H9 (cell line): Measurements from ENCODE around the gene CEP131. TPM values are rescaled to one million over a fixed set of nuclear protein-coding genes. Genes with fewer than 3 reads are reported as not detected.

Experiments used
- DNase-seq: peaks from one replicate; pipeline ENCODE4 v3.0.0-alpha.2; 2017
- H2AFZ ChIP-seq: one replicate; pipeline ENCODE4 v1.6.1; 2013; ENCODE audit warnings: mild to moderate bottlenecking, low read length, control low read depth, moderate library complexity
- H2AK5ac ChIP-seq: 2 replicates; pipeline ENCODE4 v1.6.1; 2013; ENCODE audit warnings: low read length, control low read depth, mixed read lengths; ENCODE audit not compliant: insufficient read length
- H2BK120ac ChIP-seq: one replicate; pipeline ENCODE4 v1.6.1; 2013; ENCODE audit warnings: low read depth, mild to moderate bottlenecking, low read length, control low read depth, inconsistent platforms; ENCODE audit not compliant: poor library complexity, severe bottlenecking
- H2BK12ac ChIP-seq: 2 replicates; pipeline ENCODE4 v1.6.1; 2013; ENCODE audit warnings: low read length, control low read depth, mixed read lengths, low read depth; ENCODE audit not compliant: insufficient read length
- H2BK15ac ChIP-seq: 2 replicates; pipeline ENCODE4 v1.6.1; 2013; ENCODE audit warnings: low read depth, low read length, control low read depth
- H2BK20ac ChIP-seq: one replicate; pipeline ENCODE4 v1.6.1; 2013; ENCODE audit warnings: low read depth, mild to moderate bottlenecking, low read length, control low read depth, inconsistent platforms; ENCODE audit not compliant: poor library complexity, severe bottlenecking
- H2BK5ac ChIP-seq: 2 replicates; pipeline ENCODE4 v1.6.1; 2013; ENCODE audit warnings: low read length, control low read depth, mixed read lengths; ENCODE audit not compliant: insufficient read length
- H3K14ac ChIP-seq: 2 replicates; pipeline ENCODE4 v1.6.1; 2013; ENCODE audit warnings: low read length, control low read depth; ENCODE audit not compliant: insufficient read depth
- H3K18ac ChIP-seq: 2 replicates; pipeline ENCODE4 v1.6.1; 2013; ENCODE audit warnings: low read depth, mild to moderate bottlenecking, mixed read lengths, low read length, control low read depth; ENCODE audit not compliant: insufficient read length
- H3K23ac ChIP-seq: 2 replicates; pipeline ENCODE4 v1.6.1; 2013; ENCODE audit warnings: low read length, control low read depth, mixed read lengths, low read depth; ENCODE audit not compliant: insufficient read length
- H3K23me2 ChIP-seq: 2 replicates; pipeline ENCODE4 v1.6.1; 2013; ENCODE audit warnings: low read depth, mild to moderate bottlenecking, mixed read lengths, low read length, control low read depth; ENCODE audit not compliant: insufficient read length, poor library complexity, severe bottlenecking
- H3K27ac ChIP-seq: 2 replicates; pipeline ENCODE4 v1.5.1; 2013; ENCODE audit warnings: low read length, control low read depth, mixed read lengths, low read depth; ENCODE audit not compliant: insufficient read length
- H3K27me3 ChIP-seq: 2 replicates; pipeline ENCODE4 v1.6.1; 2013; ENCODE audit warnings: low read length, control low read depth, inconsistent platforms; ENCODE audit not compliant: insufficient read depth
- H3K4ac ChIP-seq: 2 replicates; pipeline ENCODE4 v1.6.1; 2013; ENCODE audit warnings: low read depth, mild to moderate bottlenecking, control low read depth, inconsistent platforms, low read length, moderate library complexity
- H3K4me1 ChIP-seq: 2 replicates; pipeline ENCODE4 v1.6.1; 2013; ENCODE audit warnings: low read length, control low read depth, inconsistent platforms; ENCODE audit not compliant: insufficient read depth
- H3K4me2 ChIP-seq: 2 replicates; pipeline ENCODE4 v1.6.1; 2013; ENCODE audit warnings: low read length, control low read depth, mixed read lengths; ENCODE audit not compliant: insufficient read length, insufficient read depth
- H3K56ac ChIP-seq: 2 replicates; pipeline ENCODE4 v1.6.1; 2013; ENCODE audit warnings: low read depth, mild to moderate bottlenecking, mixed read lengths, low read length, control low read depth; ENCODE audit not compliant: insufficient read length
- H3K79me1 ChIP-seq: 2 replicates; pipeline ENCODE4 v1.6.1; 2013; ENCODE audit warnings: low read depth, mild to moderate bottlenecking, moderate library complexity, low read length, control low read depth, inconsistent platforms; ENCODE audit not compliant: insufficient read depth, poor library complexity, severe bottlenecking
- H3K79me2 ChIP-seq: 2 replicates; pipeline ENCODE4 v1.6.1; 2013; ENCODE audit warnings: low read length, control low read depth, inconsistent platforms; ENCODE audit not compliant: insufficient read depth
- H3K9ac ChIP-seq: 2 replicates; pipeline ENCODE4 v1.6.1; 2013; ENCODE audit warnings: low read length, control low read depth, mixed read lengths; ENCODE audit not compliant: insufficient read length; ENCODE audit errors: extremely low read depth
- H3K9me3 ChIP-seq: one replicate; pipeline ENCODE4 v1.6.1; 2013; ENCODE audit warnings: low read depth, low read length, inconsistent platforms; ENCODE audit not compliant: control insufficient read depth
- H3T11ph ChIP-seq: one replicate; pipeline ENCODE4 v1.6.1; 2013; ENCODE audit warnings: mild to moderate bottlenecking, low read length, control low read depth, inconsistent platforms
- H4K20me1 ChIP-seq: one replicate; pipeline ENCODE4 v1.6.1; 2013; ENCODE audit not compliant: control insufficient read depth, insufficient read length, insufficient read depth
- H4K5ac ChIP-seq: 2 replicates; pipeline ENCODE4 v1.6.1; 2013; ENCODE audit warnings: low read depth, mild to moderate bottlenecking, mixed read lengths, low read length, control low read depth; ENCODE audit not compliant: insufficient read length
- H4K8ac ChIP-seq: replicated peaks from 2 replicates; pipeline ENCODE4 v1.6.1; 2013; ENCODE audit warnings: low read length, control low read depth, mixed read lengths, low read depth; ENCODE audit not compliant: insufficient read length
- H4K91ac ChIP-seq: 2 replicates; pipeline ENCODE4 v1.6.1; 2013; ENCODE audit warnings: low read depth, mild to moderate bottlenecking, moderate library complexity, mixed read lengths, low read length, control low read depth; ENCODE audit not compliant: insufficient read length
- H3K27ac Mint-ChIP-seq, 3 experiments: 2 replicates in 2 of 3; 3 replicates in 1 of 3; pipeline ENCODE4 v1.8.0; 2020 to 2021; ENCODE audit warnings: mixed read lengths in 3 of 3, mild to moderate bottlenecking in 1 of 3, moderate library complexity in 1 of 3
- H3K27me3 Mint-ChIP-seq: 2 replicates; pipeline ENCODE4 v1.8.0; 2021; ENCODE audit warnings: low read depth, mild to moderate bottlenecking, moderate library complexity, mixed read lengths
- H3K36me3 Mint-ChIP-seq, 3 experiments: 2 replicates in 2 of 3; 3 replicates in 1 of 3; pipeline ENCODE4 v1.8.0; 2020 to 2021; ENCODE audit warnings: low read depth in 3 of 3, mixed read lengths in 3 of 3; ENCODE audit not compliant: insufficient read depth in 1 of 3
- H3K4me1 Mint-ChIP-seq, 2 experiments: 2 replicates each; pipeline ENCODE4 v1.8.0; 2020; ENCODE audit warnings: mixed read lengths in 2 of 2
- H3K4me3 Mint-ChIP-seq, 2 experiments: 2 replicates in 1 of 2; 3 replicates in 1 of 2; pipeline ENCODE4 v1.8.0; 2020 to 2021; ENCODE audit warnings: mild to moderate bottlenecking in 2 of 2, mixed read lengths in 2 of 2, moderate library complexity in 1 of 2
- H3K9me3 Mint-ChIP-seq, 2 experiments: 2 replicates in 1 of 2; 3 replicates in 1 of 2; pipeline ENCODE4 v1.8.0; 2020; ENCODE audit warnings: mild to moderate bottlenecking in 2 of 2, mixed read lengths in 2 of 2, moderate library complexity in 1 of 2
- WGBS: extraction: QIAGEN DNeasy Blood & Tissue Kit; methylation state at CpG from one replicate; pipeline ENCODE4 v1.1.7; 2013; ENCODE audit warnings: missing lambda C conversion rate, low lambda C conversion rate, mixed read lengths; ENCODE audit not compliant: insufficient read length; ENCODE audit errors: extremely low coverage; 5-methylcytosine and 5-hydroxymethylcytosine counted together
- total RNA-seq: library from RNA; stranded (reverse); gene quantifications from 2 replicates; pipeline ENCODE4 v1.2.1, GENCODE V29; 2021
- TF ChIP-seq, protein P1 (sequence below): fragments of 200-600 bp; sonication (generic); conservative IDR thresholded peaks from 3 replicates; pipeline ENCODE4 v1.8.0; 2021; ENCODE audit warnings: antibody characterized with exemption, mild to moderate bottlenecking

CEP131 gene
- total RNA-seq, 1 experiment from 2014 or later, result 16.3 TPM

DNA sequence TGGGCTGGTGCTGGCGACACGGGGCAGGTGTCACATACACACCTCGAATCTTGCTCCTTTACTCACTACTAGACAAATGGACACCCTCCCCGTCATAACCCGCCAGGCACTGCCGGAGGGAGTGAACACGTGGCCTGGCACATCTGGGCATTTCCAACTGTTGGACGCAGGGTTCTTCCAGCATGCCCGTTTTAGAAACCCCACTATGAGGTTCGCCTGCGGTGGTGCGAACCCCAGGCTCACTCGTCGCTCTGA is 6.8 kb upstream of the CEP131 start:
- H3K23me2 ChIP-seq, result no peaks in the 10 kb centered on the region
- H3K27ac ChIP-seq, result no peak overlapping the region
- H4K91ac ChIP-seq, result no peak overlapping the region
- no peak overlapping the region for H2BK5ac ChIP-seq
- H3K4ac ChIP-seq, result no peak overlapping the region
- no peaks in the 10 kb centered on the region for H3K9me3 ChIP-seq
- H2AK5ac ChIP-seq, result no peak overlapping the region
- H3K4me2 ChIP-seq, result no peak overlapping the region
- no peak overlapping the region for H2BK120ac ChIP-seq
- H3T11ph ChIP-seq, result no peak overlapping the region
- H2BK20ac ChIP-seq, result no peak overlapping the region
- TF ChIP-seq, protein P1, sequence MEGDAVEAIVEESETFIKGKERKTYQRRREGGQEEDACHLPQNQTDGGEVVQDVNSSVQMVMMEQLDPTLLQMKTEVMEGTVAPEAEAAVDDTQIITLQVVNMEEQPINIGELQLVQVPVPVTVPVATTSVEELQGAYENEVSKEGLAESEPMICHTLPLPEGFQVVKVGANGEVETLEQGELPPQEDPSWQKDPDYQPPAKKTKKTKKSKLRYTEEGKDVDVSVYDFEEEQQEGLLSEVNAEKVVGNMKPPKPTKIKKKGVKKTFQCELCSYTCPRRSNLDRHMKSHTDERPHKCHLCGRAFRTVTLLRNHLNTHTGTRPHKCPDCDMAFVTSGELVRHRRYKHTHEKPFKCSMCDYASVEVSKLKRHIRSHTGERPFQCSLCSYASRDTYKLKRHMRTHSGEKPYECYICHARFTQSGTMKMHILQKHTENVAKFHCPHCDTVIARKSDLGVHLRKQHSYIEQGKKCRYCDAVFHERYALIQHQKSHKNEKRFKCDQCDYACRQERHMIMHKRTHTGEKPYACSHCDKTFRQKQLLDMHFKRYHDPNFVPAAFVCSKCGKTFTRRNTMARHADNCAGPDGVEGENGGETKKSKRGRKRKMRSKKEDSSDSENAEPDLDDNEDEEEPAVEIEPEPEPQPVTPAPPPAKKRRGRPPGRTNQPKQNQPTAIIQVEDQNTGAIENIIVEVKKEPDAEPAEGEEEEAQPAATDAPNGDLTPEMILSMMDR, result no peak
- no peak overlapping the region for H2AFZ ChIP-seq
- no peak for DNase-seq
- H3K14ac ChIP-seq, result no peak overlapping the region
- H3K79me1 ChIP-seq, result no peaks in the 10 kb centered on the region
- H3K56ac ChIP-seq, result no peak overlapping the region
- H3K23ac ChIP-seq, result no peak overlapping the region
- H3K9ac ChIP-seq, result no peak overlapping the region
- no peak overlapping the region for H2BK12ac ChIP-seq
- H3K4me3 Mint-ChIP-seq, result no peak overlapping the region
- H4K5ac ChIP-seq, result no peak overlapping the region
- H3K27me3 Mint-ChIP-seq, result peaks cover 8% of the 10 kb centered on the region
- H3K27ac Mint-ChIP-seq, result no peak overlapping the region
- WGBS, result no CpG with 5 or more reads among the region's 14 CpGs
- H4K8ac ChIP-seq, result no peak overlapping the region
- no peaks in the 10 kb centered on the region; a peak in 1 of 5 replicates for H3K9me3 Mint-ChIP-seq
- H3K36me3 Mint-ChIP-seq, result peaks cover 8 to 18% (median 14%) of the 10 kb centered on the region in 3 experiments
- H3K4me1 ChIP-seq, result no peaks in the 10 kb centered on the region
- no peak overlapping the region for H2BK15ac ChIP-seq
- H3K18ac ChIP-seq, result no peak overlapping the region
- H4K20me1 ChIP-seq, result peaks cover 2% of the 10 kb centered on the region
- no peaks in the 10 kb centered on the region for H3K27me3 ChIP-seq
- no peaks in the 10 kb centered on the region for H3K4me1 Mint-ChIP-seq
- H3K79me2 ChIP-seq, result no peaks in the 10 kb centered on the region
